PC-9 (cell line): ENCODE data around the gene AQP12B.

Experiments used
- CTCF ChIP-seq: fragments of 200-600 bp; sonication (generic); conservative IDR thresholded peaks from 2 replicates; pipeline ENCODE4 v1.6.1; 2017; ENCODE audit warnings: mixed run types, antibody characterized with exemption, mild to moderate bottlenecking, moderate library complexity
- EZH2 ChIP-seq: fragments of 200-600 bp; sonication (generic); IDR thresholded peaks from 2 replicates; pipeline ENCODE4 v1.8.0; 2017; ENCODE audit warnings: antibody characterized with exemption, low read depth

GRCh38 chr2:240717181-240717641 is 34.5 kb upstream of the AQP12B start:
- TF ChIP-seq CTCF: no peak
- TF ChIP-seq EZH2: no peak
